ENCODE results near the gene EXD3.

GRCh38 chr9:137465720-137466388 lies 42.9 kb upstream of the EXD3 start:
- TF ChIP-seq POLR2A (IDR thresholded peaks at IDR 0.05) (no peak), CTCF (IDR thresholded peaks at IDR 0.05) (no peak), EP300 (IDR thresholded peaks at IDR 0.05) (no peak), POLR2AphosphoS5 (IDR thresholded peaks at IDR 0.05) (no peak)

Measured in sigmoid colon (tissue), 4 donors.